Loucy (cell line): ENCODE data around the gene PACSIN3.

Experiments
- H2AFZ ChIP-seq: fragments of 200-600 bp; sonication (generic); 2 replicates; pipeline ENCODE4 v1.6.0; 2016; ENCODE audit warnings: antibody characterized with exemption, mild to moderate bottlenecking, low read length, moderate library complexity
- H3F3A ChIP-seq: fragments of 200-600 bp; 2 replicates; pipeline ENCODE4 v1.6.0; 2016; ENCODE audit warnings: antibody characterized with exemption, low read depth, mild to moderate bottlenecking
- H3K27me3 ChIP-seq: fragments of 200-600 bp; sonication (generic); 2 replicates; pipeline ENCODE4 v1.6.1; 2014; ENCODE audit warnings: low read length, mild to moderate bottlenecking; ENCODE audit not compliant: insufficient read depth, poor library complexity, severe bottlenecking
- H3K36me3 ChIP-seq: fragments of 200-600 bp; sonication (generic); 2 replicates; pipeline ENCODE4 v1.6.1; 2016; ENCODE audit warnings: low read length; ENCODE audit not compliant: insufficient read depth
- H3K4me1 ChIP-seq: fragments of 200-600 bp; sonication (generic); 2 replicates; pipeline ENCODE4 v1.5.1; 2014; ENCODE audit warnings: low read length, mild to moderate bottlenecking; ENCODE audit not compliant: insufficient read depth, poor library complexity, severe bottlenecking
- H3K4me2 ChIP-seq: fragments of 200-600 bp; sonication (generic); 2 replicates; pipeline ENCODE4 v1.6.0; 2014; ENCODE audit warnings: antibody characterized with exemption, low read length, low read depth, mild to moderate bottlenecking; ENCODE audit not compliant: poor library complexity, severe bottlenecking
- H3K4me3 ChIP-seq: fragments of 200-600 bp; sonication (generic); 2 replicates; pipeline ENCODE4 v1.5.1; 2014; ENCODE audit warnings: low read length, mild to moderate bottlenecking, mixed read lengths; ENCODE audit not compliant: poor library complexity, severe bottlenecking
- H3K79me2 ChIP-seq: fragments of 200-600 bp; sonication (generic); 2 replicates; pipeline ENCODE4 v1.6.1; 2014; ENCODE audit warnings: low read length; ENCODE audit not compliant: insufficient read depth
- H3K9ac ChIP-seq: fragments of 200-600 bp; sonication (generic); 2 replicates; pipeline ENCODE4 v1.6.0; 2014; ENCODE audit warnings: mild to moderate bottlenecking, low read depth, low read length, moderate library complexity; ENCODE audit not compliant: poor library complexity, severe bottlenecking
- H3K9me2 ChIP-seq: fragments of 200-600 bp; sonication (generic); replicated peaks from 2 replicates; pipeline ENCODE4 v1.6.1; 2016; ENCODE audit warnings: low read depth, low read length, mixed read lengths
- H3K9me3 ChIP-seq: fragments of 200-600 bp; sonication (generic); 2 replicates; pipeline ENCODE4 v1.6.1; 2014; ENCODE audit warnings: mild to moderate bottlenecking, antibody characterized with exemption, low read length, low read depth; ENCODE audit not compliant: insufficient read depth
- H4K20me1 ChIP-seq: fragments of 200-600 bp; sonication (generic); 2 replicates; pipeline ENCODE4 v1.6.0; 2014; ENCODE audit warnings: antibody characterized with exemption, low read length, mild to moderate bottlenecking; ENCODE audit not compliant: insufficient read depth, poor library complexity, severe bottlenecking
- EZH2phosphoT487 ChIP-seq: fragments of 200-600 bp; IDR thresholded peaks from 2 replicates; pipeline ENCODE4 v1.6.1; 2018; ENCODE audit warnings: antibody characterized with exemption, mild to moderate bottlenecking, moderate library complexity, borderline replicate concordance
- TF ChIP-seq, protein P1 (sequence below): fragments of 200-600 bp; sonication (generic); conservative IDR thresholded peaks from 2 replicates; pipeline ENCODE4 v1.5.1; 2014; ENCODE audit warnings: mild to moderate bottlenecking, antibody characterized with exemption, low read length

The PACSIN3 gene

DNA sequence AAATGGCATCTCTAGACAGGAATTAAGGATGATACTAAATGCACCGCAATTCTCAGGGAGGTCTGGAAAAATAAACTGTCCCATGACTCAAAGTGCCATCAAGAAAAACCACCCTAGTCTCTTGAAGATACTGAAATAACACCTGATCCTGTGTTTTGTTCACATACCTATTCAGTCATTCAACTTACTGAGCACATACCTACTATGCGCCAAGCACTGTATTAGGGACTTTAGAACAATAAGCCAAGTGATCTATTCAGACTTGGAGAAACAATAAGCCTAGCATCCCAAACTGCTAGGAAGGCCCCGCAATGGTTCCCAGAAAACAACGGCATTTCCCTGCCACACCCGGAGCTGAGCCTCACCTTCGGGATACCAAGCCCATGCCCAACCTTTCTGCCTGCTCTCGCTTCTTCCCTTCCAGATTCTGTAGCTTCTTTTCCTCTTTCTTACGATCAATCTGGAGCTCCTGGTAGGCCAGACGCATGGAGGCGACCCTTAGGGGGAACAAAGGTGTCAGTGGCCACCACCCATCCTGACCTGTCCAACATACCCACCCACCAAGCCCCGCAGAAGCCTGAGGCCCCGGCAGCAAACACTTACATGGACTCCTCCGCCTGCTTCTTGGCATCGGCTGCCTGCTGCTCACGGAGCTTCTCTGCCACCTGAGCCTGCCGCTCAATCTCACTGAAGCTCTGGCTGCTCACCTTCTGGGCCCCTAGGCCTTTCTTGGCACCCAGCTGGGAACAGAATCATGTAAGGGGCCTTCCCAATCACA lies 15.0 kb downstream of the PACSIN3 start:
- Histone ChIP-seq H4K20me1 (peaks cover 51% of the 10 kb centered on the region), H3K9me2 (no peaks in the 10 kb centered on the region), H3F3A (no peaks in the 10 kb centered on the region), H3K4me2 (peak overlapping the region; percentile 56), H2AFZ (no peak overlapping the region), H3K79me2 (peaks cover 81% of the 10 kb centered on the region), H3K9ac (no peak overlapping the region), H3K9me3 (no peaks in the 10 kb centered on the region), H3K36me3 (peaks cover 65% of the 10 kb centered on the region; the same call in 1 of the 2 replicates), H3K27me3 (peaks cover 1% of the 10 kb centered on the region), H3K4me3 (no peak overlapping the region), H3K4me1 (peaks cover 34% of the 10 kb centered on the region)
- no peak for TF ChIP-seq EZH2phosphoT487
- TF ChIP-seq, protein P1, sequence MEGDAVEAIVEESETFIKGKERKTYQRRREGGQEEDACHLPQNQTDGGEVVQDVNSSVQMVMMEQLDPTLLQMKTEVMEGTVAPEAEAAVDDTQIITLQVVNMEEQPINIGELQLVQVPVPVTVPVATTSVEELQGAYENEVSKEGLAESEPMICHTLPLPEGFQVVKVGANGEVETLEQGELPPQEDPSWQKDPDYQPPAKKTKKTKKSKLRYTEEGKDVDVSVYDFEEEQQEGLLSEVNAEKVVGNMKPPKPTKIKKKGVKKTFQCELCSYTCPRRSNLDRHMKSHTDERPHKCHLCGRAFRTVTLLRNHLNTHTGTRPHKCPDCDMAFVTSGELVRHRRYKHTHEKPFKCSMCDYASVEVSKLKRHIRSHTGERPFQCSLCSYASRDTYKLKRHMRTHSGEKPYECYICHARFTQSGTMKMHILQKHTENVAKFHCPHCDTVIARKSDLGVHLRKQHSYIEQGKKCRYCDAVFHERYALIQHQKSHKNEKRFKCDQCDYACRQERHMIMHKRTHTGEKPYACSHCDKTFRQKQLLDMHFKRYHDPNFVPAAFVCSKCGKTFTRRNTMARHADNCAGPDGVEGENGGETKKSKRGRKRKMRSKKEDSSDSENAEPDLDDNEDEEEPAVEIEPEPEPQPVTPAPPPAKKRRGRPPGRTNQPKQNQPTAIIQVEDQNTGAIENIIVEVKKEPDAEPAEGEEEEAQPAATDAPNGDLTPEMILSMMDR, result no peak

DNA sequence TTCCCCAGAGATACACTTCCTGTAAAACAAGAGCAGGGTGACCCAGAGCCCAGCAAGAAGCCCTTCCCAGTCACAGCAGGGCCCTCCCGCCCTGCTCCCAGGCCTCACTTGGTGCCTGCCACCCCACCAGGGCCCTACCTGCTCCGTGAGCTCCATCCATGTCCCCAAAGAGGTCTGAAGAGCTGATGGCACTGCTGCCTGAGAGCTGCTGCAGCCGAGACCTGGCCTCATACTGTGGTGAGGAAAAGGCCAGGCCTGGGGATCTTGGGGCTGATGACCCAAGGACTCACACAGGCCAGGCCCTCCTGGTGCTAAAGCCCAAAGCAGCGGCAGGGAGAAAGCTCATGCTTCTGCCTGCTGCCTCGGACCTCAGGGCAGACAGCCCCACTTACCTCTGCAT lies 19.9 kb downstream of the PACSIN3 start:
- no peak for TF ChIP-seq EZH2phosphoT487
- TF ChIP-seq, protein P1, result no peak
- Histone ChIP-seq H3K4me2 (no peak overlapping the region), H3F3A (no peaks in the 10 kb centered on the region), H3K4me3 (no peak overlapping the region), H3K9me3 (no peaks in the 10 kb centered on the region), H3K9ac (no peak overlapping the region), H4K20me1 (peaks cover 10% of the 10 kb centered on the region), H3K27me3 (no peaks in the 10 kb centered on the region), H3K9me2 (no peaks in the 10 kb centered on the region), H2AFZ (no peak overlapping the region), H3K79me2 (peaks cover 33% of the 10 kb centered on the region; the same call in 1 of the 2 replicates), H3K4me1 (no peaks in the 10 kb centered on the region), H3K36me3 (peaks cover 77% of the 10 kb centered on the region; the same call in 1 of the 2 replicates)

DNA sequence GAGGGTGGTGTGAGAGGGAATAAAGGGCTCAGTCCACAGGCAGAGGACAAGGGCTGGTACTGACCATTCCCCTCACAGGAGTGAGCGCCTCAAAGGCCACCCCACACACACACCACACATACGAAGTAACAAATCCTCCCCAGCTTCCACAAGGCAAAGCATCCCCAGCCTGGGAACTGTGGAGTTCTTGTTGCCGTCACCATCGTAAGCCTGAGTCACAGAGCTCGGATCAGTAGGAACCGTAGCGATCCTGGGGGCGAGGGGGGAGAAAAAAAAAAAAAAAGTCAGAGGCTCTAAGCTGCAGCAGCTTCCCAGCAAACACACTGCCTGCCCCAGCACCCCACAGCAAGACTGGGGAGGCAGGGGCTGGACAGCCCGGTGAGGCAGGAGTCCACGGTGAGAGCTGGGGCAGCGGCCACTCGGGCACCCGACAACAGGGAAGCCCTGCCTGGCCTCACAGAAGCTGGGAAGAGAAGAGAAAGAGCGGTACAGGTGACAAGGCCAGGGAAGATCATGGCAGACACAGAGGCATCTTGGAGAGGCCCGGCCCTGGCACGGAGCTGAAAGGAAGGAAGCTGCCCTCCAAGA lies 20.9 kb downstream of the PACSIN3 start:
- Histone ChIP-seq H3K36me3 (peaks cover 67% of the 10 kb centered on the region; the same call in 1 of the 2 replicates), H4K20me1 (peaks cover 11% of the 10 kb centered on the region), H3K4me1 (no peaks in the 10 kb centered on the region), H3K9me3 (no peaks in the 10 kb centered on the region), H3K79me2 (peaks cover 24% of the 10 kb centered on the region; the same call in 1 of the 2 replicates), H2AFZ (no peak overlapping the region), H3K4me2 (no peak overlapping the region), H3K4me3 (no peak overlapping the region), H3K9me2 (no peaks in the 10 kb centered on the region), H3K27me3 (no peaks in the 10 kb centered on the region), H3F3A (no peaks in the 10 kb centered on the region), H3K9ac (no peak overlapping the region)
- TF ChIP-seq, protein P1, result no peak
- no peak for TF ChIP-seq EZH2phosphoT487
